Measurements from ENCODE around the gene HINFP. TPM values are rescaled to one million over a fixed set of nuclear protein-coding genes. Genes with fewer than 3 reads are reported as not detected.
"Not testable (repeated sequence)": the region's sequence is repeated elsewhere in the genome, so short reads cannot be mapped to it uniquely, and the experiment has no call there.

HINFP gene
- total RNA-seq, 6 experiments from 2014 or later = 9.9 to 13.4 (median 11.3) TPM

DNA sequence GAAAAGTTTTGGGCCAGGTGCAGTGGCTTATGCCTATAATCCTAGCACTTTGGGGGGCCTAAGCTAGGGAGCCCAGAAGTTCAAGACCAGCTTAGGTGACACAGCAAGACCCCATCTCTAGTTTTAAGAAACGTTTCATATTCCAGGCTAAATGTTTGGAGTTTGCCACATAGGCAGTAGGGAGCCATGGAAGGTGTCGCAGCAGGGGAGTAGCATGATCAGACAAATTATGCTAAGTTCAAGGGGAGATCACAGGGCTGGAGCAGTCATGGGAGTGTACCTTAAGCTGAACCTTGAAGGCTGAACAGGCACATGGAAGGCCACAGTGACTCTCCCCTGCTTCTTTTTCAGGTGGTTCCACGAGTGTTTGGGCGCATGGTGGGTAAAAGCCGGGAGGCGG is 58.0 kb downstream of the HINFP start:
- Mint-ChIP-seq H3K9me3 (no peaks in the 10 kb centered on the region), H3K36me3 (ENCODE audit: low read depth) (no peaks in the 10 kb centered on the region), H3K4me1 (ENCODE audit: low read depth) (peaks cover 15% of the 10 kb centered on the region), H3K27me3 (ENCODE audit: insufficient read depth) (no peaks in the 10 kb centered on the region), H3K4me3 (no peak overlapping the region), H3K27ac (no peak overlapping the region)
- DNase-seq = no peak
- TF ChIP-seq, protein P1, sequence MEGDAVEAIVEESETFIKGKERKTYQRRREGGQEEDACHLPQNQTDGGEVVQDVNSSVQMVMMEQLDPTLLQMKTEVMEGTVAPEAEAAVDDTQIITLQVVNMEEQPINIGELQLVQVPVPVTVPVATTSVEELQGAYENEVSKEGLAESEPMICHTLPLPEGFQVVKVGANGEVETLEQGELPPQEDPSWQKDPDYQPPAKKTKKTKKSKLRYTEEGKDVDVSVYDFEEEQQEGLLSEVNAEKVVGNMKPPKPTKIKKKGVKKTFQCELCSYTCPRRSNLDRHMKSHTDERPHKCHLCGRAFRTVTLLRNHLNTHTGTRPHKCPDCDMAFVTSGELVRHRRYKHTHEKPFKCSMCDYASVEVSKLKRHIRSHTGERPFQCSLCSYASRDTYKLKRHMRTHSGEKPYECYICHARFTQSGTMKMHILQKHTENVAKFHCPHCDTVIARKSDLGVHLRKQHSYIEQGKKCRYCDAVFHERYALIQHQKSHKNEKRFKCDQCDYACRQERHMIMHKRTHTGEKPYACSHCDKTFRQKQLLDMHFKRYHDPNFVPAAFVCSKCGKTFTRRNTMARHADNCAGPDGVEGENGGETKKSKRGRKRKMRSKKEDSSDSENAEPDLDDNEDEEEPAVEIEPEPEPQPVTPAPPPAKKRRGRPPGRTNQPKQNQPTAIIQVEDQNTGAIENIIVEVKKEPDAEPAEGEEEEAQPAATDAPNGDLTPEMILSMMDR (IDR thresholded peaks at IDR 0.05) = no peak

DNA sequence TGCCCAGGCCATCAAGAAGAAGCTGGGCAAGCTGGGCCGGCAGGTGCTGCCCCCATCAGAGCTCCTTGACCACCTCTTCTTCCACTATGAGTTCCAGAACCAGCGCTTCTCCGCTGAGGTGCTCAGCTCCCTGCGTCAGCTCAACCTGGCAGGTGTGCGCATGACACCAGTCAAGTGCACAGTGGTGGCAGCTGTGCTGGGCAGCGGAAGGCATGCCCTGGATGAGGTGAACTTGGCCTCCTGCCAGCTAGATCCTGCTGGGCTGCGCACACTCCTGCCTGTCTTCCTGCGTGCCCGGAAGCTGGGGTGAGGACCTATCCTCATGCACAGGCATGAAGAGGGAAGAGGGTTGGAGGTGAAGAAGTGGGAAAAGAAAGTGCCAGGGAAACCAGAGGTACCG is 58.6 kb downstream of the HINFP start:
- Mint-ChIP-seq H3K27ac (no peak overlapping the region), H3K4me3 (no peak overlapping the region), H3K36me3 (ENCODE audit: low read depth) (no peaks in the 10 kb centered on the region), H3K27me3 (ENCODE audit: insufficient read depth) (no peaks in the 10 kb centered on the region), H3K4me1 (ENCODE audit: low read depth) (peaks cover 15% of the 10 kb centered on the region), H3K9me3 (no peaks in the 10 kb centered on the region)
- TF ChIP-seq, protein P1 (IDR thresholded peaks at IDR 0.05) = no peak
- no peak for DNase-seq

DNA sequence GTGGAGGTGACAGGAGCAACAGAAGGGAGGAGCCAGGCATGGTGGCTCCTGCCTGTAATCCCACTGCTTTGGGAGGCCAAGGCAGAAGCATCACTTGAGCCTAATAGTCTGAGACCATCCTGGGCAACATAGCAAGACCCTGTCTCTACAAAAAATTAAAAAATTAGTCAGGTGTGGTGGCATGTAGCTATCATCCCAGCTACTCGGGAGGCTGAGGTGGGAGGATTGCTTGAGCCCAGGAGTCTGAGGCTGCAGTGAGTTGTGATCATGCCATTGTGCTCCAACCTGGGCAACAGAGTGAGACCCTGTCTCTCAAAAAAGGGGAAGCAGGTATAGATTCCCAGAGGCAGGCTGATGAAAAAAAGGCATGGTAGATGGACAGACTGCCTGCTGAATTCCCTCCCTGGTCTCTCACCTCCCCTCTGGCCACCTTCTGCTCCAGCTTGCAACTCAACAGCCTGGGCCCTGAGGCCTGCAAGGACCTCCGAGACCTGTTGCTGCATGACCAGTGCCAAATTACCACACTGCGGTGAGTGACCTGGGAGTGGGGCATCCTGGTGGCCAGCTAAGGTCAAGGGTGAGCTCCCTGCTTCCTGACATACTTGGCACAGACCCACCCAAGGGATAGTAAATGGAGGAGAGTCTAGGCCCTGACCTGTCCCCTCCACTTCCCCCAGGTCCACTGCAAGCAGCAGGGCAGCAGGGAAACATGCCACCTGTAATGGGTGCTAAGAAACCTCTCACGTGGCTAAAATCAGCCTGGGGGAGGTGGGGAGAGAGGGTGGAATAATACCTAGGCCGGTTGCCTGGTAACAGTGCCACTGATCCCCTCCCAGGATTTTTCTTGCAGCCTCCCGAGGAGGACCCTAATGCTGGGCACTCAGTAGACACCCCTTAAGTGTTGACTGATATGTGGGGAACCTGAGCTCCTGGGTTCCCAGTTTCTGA is 59.6 kb downstream of the HINFP start:
- H3K4me3 Mint-ChIP-seq = no peak overlapping the region
- H3K9me3 Mint-ChIP-seq = no peaks in the 10 kb centered on the region
- DNase-seq = no peak
- peaks cover 3% of the 10 kb centered on the region; the same call in 1 of the 2 replicates for H3K27me3 Mint-ChIP-seq (ENCODE audit: insufficient read depth)
- no peak overlapping the region for H3K27ac Mint-ChIP-seq
- no peaks in the 10 kb centered on the region for H3K36me3 Mint-ChIP-seq (ENCODE audit: low read depth)
- peaks cover 7% of the 10 kb centered on the region for H3K4me1 Mint-ChIP-seq (ENCODE audit: low read depth)
- TF ChIP-seq, protein P1 (IDR thresholded peaks at IDR 0.05) = no peak

DNA sequence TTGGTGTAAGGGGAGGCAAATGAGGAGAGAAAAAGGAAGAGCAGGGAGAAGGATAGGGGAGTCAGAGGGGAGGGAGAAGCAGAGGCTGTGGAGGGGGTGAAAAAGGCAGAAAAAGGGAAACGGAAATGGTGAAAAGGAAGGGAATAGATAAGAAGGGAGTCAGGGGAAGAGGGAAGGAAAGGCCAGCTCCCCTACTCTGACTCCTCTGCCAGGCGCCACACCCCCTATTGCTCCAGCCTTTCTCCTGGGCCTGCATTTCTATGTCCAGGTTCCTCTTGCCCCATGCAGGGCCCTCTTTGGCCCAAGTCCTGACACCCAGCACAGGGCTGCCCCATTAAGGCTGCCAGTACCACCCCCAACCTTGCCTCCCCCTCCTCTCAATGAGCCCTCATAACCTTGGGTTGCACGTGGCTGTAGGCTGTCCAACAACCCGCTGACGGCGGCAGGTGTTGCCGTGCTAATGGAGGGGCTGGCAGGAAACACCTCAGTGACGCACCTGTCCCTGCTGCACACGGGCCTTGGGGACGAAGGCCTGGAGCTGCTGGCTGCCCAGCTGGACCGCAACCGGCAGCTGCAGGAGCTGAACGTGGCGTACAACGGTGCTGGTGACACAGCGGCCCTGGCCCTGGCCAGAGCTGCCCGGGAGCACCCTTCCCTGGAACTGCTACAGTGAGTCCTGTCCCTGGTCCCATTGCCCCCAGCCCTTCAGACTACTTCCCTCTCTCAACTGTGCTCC is 60.5 kb downstream of the HINFP start:
- TF ChIP-seq, protein P1 (IDR thresholded peaks at IDR 0.05) = no peak
- no peak for DNase-seq
- Mint-ChIP-seq H3K4me1 (ENCODE audit: low read depth) (peaks cover 7% of the 10 kb centered on the region), H3K4me3 (no peak overlapping the region), H3K27me3 (ENCODE audit: insufficient read depth) (peaks cover 9% of the 10 kb centered on the region), H3K9me3 (no peaks in the 10 kb centered on the region), H3K36me3 (ENCODE audit: low read depth) (no peaks in the 10 kb centered on the region), H3K27ac (no peak overlapping the region)

DNA sequence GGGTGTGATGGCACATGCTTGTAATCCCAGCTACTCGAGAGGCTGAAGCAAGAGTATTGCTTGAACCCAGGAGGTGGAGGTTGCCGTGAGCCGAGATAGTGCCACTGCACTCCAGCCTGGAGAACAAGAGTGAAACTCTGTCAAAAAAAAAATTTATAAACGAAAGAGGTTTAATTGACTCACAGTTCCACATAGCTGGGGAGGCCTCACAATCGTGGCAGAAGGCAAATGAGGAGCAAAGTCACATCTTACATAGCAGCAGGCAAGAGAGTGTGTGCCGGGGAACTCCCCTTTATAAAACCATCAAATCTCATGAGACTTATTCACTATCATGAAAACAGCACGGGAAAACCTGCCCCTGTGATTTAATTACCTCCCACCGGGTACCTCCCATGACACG is 63.0 kb downstream of the HINFP start:
- not testable (repeated sequence) for H3K4me3 Mint-ChIP-seq; H3K36me3 Mint-ChIP-seq (ENCODE audit: low read depth); H3K4me1 Mint-ChIP-seq (ENCODE audit: low read depth); DNase-seq; H3K27ac Mint-ChIP-seq; H3K9me3 Mint-ChIP-seq
- H3K27me3 Mint-ChIP-seq (ENCODE audit: insufficient read depth) = peaks cover 16% of the 10 kb centered on the region

Other genes starting within 250 kb of the HINFP start
- gene CXCR5, start 237.7 kb upstream of the HINFP start, total RNA-seq (2021; fragmentation: NEBNext Ultra II Directional; extraction: Animal tissue kit (Norgen Biotek cat#: 25700)) = under 1 TPM in 1 of 6 experiments, not detected in 5; 0.06 TPM
- gene BCL9L, start 195.7 kb upstream of the HINFP start, total RNA-seq (2021; fragmentation: NEBNext Ultra II Directional; extraction: Animal tissue kit (Norgen Biotek cat#: 25700)) = 100 to 1,000 TPM; 120 to 135 (median 127) TPM
- gene UPK2, start 165.3 kb upstream of the HINFP start, total RNA-seq (2021; fragmentation: NEBNext Ultra II Directional; extraction: Animal tissue kit (Norgen Biotek cat#: 25700)) = under 1 TPM in 4 of 6 experiments, not detected in 2; 0.19 to 0.83 (median 0.29) TPM
- gene FOXR1, start 149.8 kb upstream of the HINFP start, total RNA-seq (2021; fragmentation: NEBNext Ultra II Directional; extraction: Animal tissue kit (Norgen Biotek cat#: 25700)) = not detected
- gene CENATAC, start 123.4 kb upstream of the HINFP start, total RNA-seq (2021; fragmentation: NEBNext Ultra II Directional; extraction: Animal tissue kit (Norgen Biotek cat#: 25700)) = 10 to 100 TPM; 15.5 to 19.1 (median 17.0) TPM
- 100 to 1,000 TPM; 699 to 981 (median 857) TPM for gene RPS25, start 103.2 kb upstream of the HINFP start, total RNA-seq (2021; fragmentation: NEBNext Ultra II Directional; extraction: Animal tissue kit (Norgen Biotek cat#: 25700))
- 10 to 100 TPM; 71.7 to 92.6 (median 81.4) TPM for gene TRAPPC4, start 102.8 kb upstream of the HINFP start, total RNA-seq (2021; fragmentation: NEBNext Ultra II Directional; extraction: Animal tissue kit (Norgen Biotek cat#: 25700))
- 10 to 100 TPM in 3 of 6 experiments, 1 to 10 TPM in 3; 7.1 to 12.0 (median 10.3) TPM for gene SLC37A4, start 90.7 kb upstream of the HINFP start, total RNA-seq (2021; fragmentation: NEBNext Ultra II Directional; extraction: Animal tissue kit (Norgen Biotek cat#: 25700))
- 100 to 1,000 TPM; 141 to 180 (median 163) TPM for gene HYOU1, start 64.4 kb upstream of the HINFP start, total RNA-seq (2021; fragmentation: NEBNext Ultra II Directional; extraction: Animal tissue kit (Norgen Biotek cat#: 25700))
- gene VPS11, start 53.8 kb upstream of the HINFP start, total RNA-seq (2021; fragmentation: NEBNext Ultra II Directional; extraction: Animal tissue kit (Norgen Biotek cat#: 25700)) = 10 to 100 TPM; 27.4 to 31.4 (median 27.8) TPM
- gene HMBS, start 36.7 kb upstream of the HINFP start, total RNA-seq (2021; fragmentation: NEBNext Ultra II Directional; extraction: Animal tissue kit (Norgen Biotek cat#: 25700)) = 10 to 100 TPM; 31.1 to 45.6 (median 41.9) TPM
- gene DPAGT1, start 19.7 kb upstream of the HINFP start, total RNA-seq (2021; fragmentation: NEBNext Ultra II Directional; extraction: Animal tissue kit (Norgen Biotek cat#: 25700)) = 10 to 100 TPM; 40.5 to 52.5 (median 49.1) TPM
- 10 to 100 TPM; 10.0 to 13.5 (median 10.8) TPM for gene C2CD2L, start 14.2 kb upstream of the HINFP start, total RNA-seq (2021; fragmentation: NEBNext Ultra II Directional; extraction: Animal tissue kit (Norgen Biotek cat#: 25700))
- under 1 TPM; 0.05 to 0.50 (median 0.18) TPM for gene ABCG4, start 27.5 kb downstream of the HINFP start, total RNA-seq (2021; fragmentation: NEBNext Ultra II Directional; extraction: Animal tissue kit (Norgen Biotek cat#: 25700))
- 10 to 100 TPM; 11.8 to 14.5 (median 12.9) TPM for gene NLRX1, start 47.1 kb downstream of the HINFP start, total RNA-seq (2021; fragmentation: NEBNext Ultra II Directional; extraction: Animal tissue kit (Norgen Biotek cat#: 25700))
- not detected for gene NHERF4, start 63.9 kb downstream of the HINFP start, total RNA-seq (2021; fragmentation: NEBNext Ultra II Directional; extraction: Animal tissue kit (Norgen Biotek cat#: 25700))
- 10 to 100 TPM; 24.2 to 31.2 (median 26.1) TPM for gene CBL, start 84.8 kb downstream of the HINFP start, total RNA-seq (2021; fragmentation: NEBNext Ultra II Directional; extraction: Animal tissue kit (Norgen Biotek cat#: 25700))
- 1 to 10 TPM; 1.8 to 7.7 (median 6.9) TPM for gene MCAM, start 195.6 kb downstream of the HINFP start, total RNA-seq (2021; fragmentation: NEBNext Ultra II Directional; extraction: Animal tissue kit (Norgen Biotek cat#: 25700))
- gene RNF26, start 212.9 kb downstream of the HINFP start, total RNA-seq (2021; fragmentation: NEBNext Ultra II Directional; extraction: Animal tissue kit (Norgen Biotek cat#: 25700)) = 10 to 100 TPM; 48.6 to 63.5 (median 52.7) TPM
- gene C1QTNF5, start 219.3 kb downstream of the HINFP start, total RNA-seq (2021; fragmentation: NEBNext Ultra II Directional; extraction: Animal tissue kit (Norgen Biotek cat#: 25700)) = 10 to 100 TPM in 5 of 6 experiments, 1 to 10 TPM in 1; 8.2 to 16.1 (median 15.1) TPM
- not detected for gene MFRP, start 225.1 kb downstream of the HINFP start, total RNA-seq (2021; fragmentation: NEBNext Ultra II Directional; extraction: Animal tissue kit (Norgen Biotek cat#: 25700))

Data from HFFc6 (cell line).